Right renal pelvis (tissue), 4 donors: ENCODE measurements around the gene NDUFAF8. TPM values are rescaled to one million over a fixed set of nuclear protein-coding genes. Genes with fewer than 3 reads are reported as not detected.

Source experiments
- DNase-seq, 4 donors: peaks; one replicate each; pipeline ENCODE4 v3.0.0-alpha.2; 2013; ENCODE audit warnings: low read depth in 4 of 4, low spot score in 3 of 4, missing footprints in 1 of 4
- polyA plus RNA-seq, 4 donors: library from polyadenylated mRNA; unstranded; fragments of 120-200 nt; gene quantifications; one replicate each; pipeline ENCODE4 v1.2.1, GENCODE V29; 2013; ENCODE audit not compliant: insufficient read length in 4 of 4

Gene NDUFAF8
- polyA plus RNA-seq, 4 donors: 46.3 to 55.4 (median 50.3) TPM

GRCh38 chr17:81250286-81251093 lies 11.4 kb downstream of the NDUFAF8 start:
- DNase-seq: no peak

DNA sequence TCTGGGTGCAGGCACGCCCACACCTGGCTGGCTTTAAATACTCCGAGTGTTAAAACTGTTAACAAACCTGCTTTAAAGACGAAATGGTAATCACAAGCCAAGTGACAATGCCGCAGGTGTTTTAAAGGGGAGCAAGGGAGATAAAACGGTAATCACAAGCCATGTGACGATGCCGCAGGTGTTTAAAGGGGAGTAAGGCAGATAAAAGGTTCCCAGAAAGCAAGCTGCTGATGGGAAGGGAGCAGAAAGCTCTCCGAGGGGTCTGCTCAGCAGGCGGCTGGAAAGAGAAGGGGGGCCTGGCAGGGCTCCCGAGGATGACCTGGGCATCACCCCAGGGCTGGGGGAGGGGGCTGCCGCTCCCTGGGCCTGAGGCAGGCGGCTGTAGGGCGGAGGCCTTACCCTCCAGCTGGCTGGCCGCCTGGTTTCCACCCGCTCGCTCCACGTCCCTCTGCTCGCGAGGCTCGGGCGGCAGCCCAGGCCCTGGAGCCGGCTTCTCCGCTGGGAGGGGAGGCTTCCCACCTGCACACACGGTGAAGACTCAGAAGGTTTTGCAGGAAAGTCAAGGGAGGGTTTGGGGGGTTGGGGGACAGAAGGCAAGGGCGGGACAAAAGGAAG lies 12.1 kb downstream of the NDUFAF8 start:
- DNase-seq: no peak

DNA sequence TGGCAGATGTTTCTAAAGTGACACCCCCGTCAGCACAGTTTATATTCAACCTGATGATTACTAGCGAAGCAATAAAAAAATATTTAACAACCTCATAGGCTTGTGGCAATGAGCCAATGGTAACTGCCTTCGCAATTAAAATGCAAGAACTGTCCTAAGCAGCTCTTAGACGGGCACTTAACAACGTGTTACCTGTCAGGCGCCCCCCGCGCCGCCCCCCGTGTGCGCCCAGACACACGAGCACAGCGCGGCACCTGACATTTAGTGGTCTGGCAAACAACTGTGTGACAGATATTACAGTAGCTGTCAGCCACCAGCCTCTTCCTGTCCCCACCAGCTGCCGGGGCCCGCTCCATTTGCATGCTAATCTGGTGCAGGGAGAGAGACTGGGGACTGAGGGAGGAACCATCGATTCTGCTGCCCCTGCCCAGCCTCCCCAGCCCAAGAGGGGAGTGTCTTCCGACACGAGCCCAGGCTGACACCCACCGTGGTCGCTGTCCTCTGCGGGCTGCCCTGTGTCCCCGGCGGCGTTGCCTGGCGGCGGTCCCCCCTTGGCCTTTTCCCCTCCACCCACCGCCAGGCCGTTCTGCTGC lies 12.7 kb downstream of the NDUFAF8 start:
- no peak for DNase-seq

GRCh38 chr17:81252326-81252986 lies 13.3 kb downstream of the NDUFAF8 start:
- no peak for DNase-seq

- no peak for DNase-seq
These were observed 13.8 kb downstream of the NDUFAF8 start for GRCh38 chr17:81252987-81253329.

- DNase-seq: no peak
These were observed 14.4 kb downstream of the NDUFAF8 start for GRCh38 chr17:81253358-81254131.

GRCh38 chr17:81254955-81255717 lies 16.0 kb downstream of the NDUFAF8 start:
- peak in 2 of 4 donors; percentile 46 to 49 for DNase-seq

DNA sequence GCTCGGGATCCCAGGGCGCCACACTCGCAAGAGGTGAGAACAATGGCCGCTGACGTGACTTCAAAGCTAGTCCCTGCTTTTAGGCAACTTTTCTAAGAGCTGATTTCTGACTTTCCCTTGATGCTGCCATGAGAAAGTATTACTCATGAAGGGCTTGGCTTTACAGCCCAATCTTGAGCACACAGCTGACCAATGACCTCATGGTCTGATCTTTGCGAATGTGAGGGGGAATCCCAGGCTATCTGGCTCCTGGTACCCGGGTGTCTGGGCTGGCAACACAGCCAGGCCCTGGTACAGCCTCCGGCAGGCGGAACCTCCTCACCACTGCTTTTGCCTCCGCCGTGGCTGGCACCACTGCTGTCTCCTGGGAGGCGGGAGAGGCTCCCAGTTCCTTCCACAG lies 17.5 kb downstream of the NDUFAF8 start:
- no peak for DNase-seq

GRCh38 chr17:81257533-81257932 lies 18.4 kb downstream of the NDUFAF8 start:
- no peak for DNase-seq

- DNase-seq: no peak
These were observed 19.2 kb downstream of the NDUFAF8 start for GRCh38 chr17:81258292-81258691.

DNA sequence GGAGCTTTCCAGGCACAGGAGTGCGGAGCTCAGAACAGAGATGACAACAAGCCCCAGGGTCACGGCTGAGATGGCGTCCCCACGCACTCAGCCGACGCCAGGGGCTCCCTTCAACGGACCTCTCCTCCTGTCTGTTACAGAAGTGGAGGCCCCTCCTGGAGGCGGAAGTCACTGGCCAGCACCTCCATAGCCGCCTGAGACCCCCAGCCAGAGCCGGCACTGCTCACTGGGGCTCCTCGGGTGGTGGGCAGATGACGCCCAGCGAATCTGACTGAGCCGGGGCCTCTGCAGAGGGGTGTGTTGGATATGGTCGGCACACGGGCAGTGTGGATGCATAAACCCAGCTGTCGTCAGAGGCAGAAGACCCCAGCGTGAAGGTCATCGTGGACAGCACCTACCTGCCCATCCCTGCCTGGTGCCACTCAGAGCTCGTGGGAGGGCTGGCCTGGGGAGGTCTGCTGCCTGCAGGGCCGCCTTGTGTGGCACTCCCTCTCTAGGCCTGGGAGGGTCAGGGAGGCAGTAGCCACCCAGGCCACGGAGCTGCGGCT lies 20.0 kb downstream of the NDUFAF8 start:
- DNase-seq: no peak

DNA sequence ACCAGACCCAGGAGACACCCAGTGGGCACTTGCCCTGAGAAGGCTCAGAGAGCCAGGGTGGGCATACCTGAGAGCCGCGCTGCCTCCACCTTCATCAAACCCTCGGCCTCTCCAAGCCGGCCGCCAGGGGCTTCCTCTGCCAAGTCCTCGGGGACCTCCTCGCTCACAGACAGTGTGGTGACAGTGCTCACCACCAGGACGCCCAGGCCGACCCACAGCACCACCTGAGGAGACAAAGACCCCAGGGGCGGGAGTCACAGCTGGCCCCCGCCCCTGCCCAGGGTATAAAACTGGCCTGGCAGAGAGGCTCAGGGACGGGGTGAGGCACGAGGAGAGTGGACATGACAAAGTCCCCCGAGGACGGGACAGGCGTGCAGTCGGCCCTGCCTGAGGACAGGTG lies 21.1 kb downstream of the NDUFAF8 start:
- DNase-seq: no peak

- DNase-seq: no peak
These were observed 21.5 kb downstream of the NDUFAF8 start for GRCh38 chr17:81260641-81261040.

GRCh38 chr17:81261096-81261495 lies 22.0 kb downstream of the NDUFAF8 start:
- no peak for DNase-seq

GRCh38 chr17:81261582-81262336 lies 22.6 kb downstream of the NDUFAF8 start:
- no peak for DNase-seq

DNA sequence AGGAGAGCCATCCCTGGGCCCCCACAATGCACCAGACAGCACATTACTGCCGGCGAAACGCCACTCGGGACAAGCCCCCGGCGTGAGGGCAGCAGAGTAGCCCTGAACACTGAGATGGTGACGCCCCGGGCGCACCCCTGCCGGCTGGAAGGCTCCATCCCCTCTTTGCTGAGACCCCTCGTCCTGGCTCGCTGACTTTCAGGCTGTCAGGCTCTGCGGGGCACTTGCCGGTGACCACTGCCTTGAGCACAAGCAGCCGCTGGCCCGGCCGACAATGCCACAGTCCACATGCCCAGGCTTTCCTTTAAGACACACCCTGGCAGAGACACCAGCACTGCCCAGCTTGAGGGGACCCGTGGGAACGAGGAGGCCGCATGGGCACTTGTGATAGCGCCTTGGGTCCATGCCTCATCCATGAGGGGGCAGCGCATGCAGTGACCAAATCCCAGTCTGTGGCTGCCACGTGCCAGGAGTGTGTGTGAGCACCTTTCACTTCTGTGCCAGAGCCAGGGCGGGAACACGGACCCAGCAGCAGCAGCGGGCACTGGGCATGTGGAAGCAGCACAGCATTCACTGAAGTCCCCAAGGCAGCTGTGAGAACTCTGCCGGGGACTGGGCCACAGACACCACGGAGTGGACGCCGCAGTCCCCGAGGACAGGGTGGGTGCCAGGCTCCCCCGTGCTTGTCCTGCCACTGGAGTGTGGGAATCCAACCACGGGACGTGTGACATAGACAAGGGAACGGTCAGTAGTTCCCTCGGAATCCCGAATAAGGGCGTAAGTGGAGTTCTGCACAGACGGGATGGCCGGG lies 24.5 kb downstream of the NDUFAF8 start:
- no peak for DNase-seq

DNA sequence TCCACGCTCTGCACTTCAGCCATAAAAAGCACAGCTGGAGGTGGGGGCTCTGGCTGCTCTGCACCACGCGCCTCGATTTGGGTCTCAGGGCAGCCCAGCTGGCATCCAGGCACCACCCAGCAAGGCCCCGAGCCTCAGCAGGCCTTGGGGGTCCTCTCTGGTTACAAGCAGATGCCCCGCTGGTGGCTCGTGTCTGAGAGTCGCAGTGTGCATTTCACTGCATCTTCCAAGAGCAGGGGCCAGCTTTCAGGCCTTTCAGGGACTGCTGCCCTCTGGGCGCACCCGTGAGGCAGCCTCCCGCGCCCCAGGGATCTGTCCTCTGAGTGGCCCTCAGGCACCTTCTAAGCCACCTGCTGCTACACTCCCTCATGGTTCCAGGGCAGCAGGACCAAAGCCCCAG lies 25.5 kb downstream of the NDUFAF8 start:
- no peak for DNase-seq

- DNase-seq: no peak
These were observed 26.5 kb downstream of the NDUFAF8 start for GRCh38 chr17:81265576-81265975.
